Measurements from ENCODE around the gene UBAP2L.
"Not testable (repeated sequence)": the region's sequence is repeated elsewhere in the genome, so short reads cannot be mapped to it uniquely, and the experiment has no call there.

UBAP2L gene

DNA sequence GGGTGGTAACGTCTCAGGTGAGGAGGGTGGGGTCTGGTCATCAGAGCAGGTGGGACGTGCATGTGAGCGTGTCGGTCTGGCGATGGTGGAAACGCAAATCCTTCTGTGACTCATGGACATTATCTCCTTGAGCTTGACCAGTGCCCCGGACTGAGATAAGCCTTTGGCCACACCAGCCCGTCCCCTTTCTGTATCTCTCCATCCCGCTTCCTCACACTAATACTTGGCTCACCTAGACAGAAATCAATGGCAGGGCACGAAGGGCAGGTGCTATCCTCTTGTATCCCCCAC lies 92.3 kb downstream of the UBAP2L start:
- DNase-seq (ENCODE audit: low read depth), result no peak

DNA sequence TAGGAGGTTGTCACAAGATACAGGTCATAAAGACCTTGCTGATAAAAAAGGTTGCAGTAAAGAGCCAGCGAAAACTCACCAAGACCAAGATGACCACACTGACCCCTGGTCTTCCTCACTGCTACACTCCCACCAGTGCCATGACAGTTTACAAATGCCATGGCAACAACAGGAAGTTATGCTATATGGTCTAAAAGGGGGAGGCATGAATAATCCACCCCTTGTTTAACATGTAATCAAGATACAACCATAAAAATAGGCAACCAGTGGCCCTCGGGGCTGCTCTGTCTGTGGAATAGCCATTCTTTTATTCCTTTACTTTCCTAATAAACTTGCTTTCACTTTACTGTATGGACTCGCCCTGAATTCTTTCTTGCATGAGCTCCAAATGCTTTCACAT lies 93.5 kb downstream of the UBAP2L start:
- not testable (repeated sequence) for DNase-seq (ENCODE audit: low read depth)

DNA sequence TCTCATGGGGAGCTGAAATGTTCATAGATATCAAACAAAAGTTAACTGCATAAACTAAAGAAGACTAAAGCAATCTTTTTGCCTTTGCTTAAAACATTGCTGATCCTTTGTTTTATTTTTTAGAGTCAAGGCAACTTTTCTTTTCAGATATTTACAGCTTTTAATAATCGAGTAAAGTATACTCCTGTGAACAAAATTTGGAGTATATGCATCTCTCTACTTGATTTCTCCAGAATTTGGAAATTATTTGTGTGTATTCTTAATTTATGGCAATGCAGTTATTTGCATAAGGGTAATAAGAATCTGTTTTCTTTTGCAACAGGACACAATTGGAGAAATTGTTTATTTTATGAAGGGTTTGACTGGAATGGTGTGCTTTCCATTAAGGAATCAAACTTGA lies 95.9 kb downstream of the UBAP2L start:
- no peak for DNase-seq (ENCODE audit: low read depth)

DNA sequence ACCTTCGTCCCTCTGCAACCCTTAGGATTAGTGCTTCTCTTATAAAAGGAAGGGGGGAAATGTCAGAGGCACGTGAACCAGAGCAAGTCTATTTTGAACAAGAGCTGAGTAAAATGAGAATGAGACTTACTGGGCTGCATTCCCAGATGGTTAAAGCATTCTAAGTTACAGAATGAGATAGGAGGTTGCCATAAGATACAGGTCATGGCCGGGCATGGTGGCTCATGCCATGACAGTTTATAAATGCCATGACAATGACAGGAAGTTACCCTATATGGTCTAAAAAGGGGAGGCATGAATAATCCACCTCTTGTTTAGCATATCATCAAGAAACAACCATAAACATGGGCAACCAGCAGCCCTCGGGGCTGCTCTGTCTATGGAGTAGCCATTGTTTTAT lies 97.6 kb downstream of the UBAP2L start:
- no peak for DNase-seq (ENCODE audit: low read depth)

Measured in ELR (cell line).